Hepatocyte (in vitro differentiated cells): Measurements from ENCODE around the gene ZNF385C.

ENCODE experiments used
- CTCF ChIP-seq: fragments of 200-600 bp; sonication (generic); IDR thresholded peaks from 2 replicates; pipeline ENCODE4 v1.5.1; 2016; ENCODE audit warnings: antibody characterized with exemption, mild to moderate bottlenecking; ENCODE audit not compliant: poor library complexity
- EZH2 ChIP-seq: fragments of 200-600 bp; sonication (generic); IDR thresholded peaks from 2 replicates; pipeline ENCODE4 v1.6.1; 2016; ENCODE audit warnings: antibody characterized with exemption, mild to moderate bottlenecking, borderline replicate concordance

DNA sequence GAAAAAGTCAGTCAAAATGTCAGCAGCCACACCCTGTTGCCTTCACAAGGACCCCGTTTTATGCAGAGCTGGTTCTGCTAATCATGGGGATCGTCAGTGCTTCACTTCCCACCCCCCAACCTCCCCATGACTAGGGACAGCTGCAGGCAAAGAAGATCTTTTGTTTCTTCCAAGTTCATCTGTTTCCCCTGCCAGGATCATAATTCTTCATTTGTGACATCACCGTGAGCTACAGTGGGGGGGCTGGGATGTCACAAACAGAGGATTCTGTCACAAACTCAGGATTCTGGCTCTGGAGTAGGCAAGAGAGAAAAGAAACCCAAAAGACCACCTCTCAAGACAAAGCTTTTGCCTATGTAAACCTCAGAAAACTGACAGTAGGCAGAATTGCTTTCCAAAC, 105.7 kb downstream of the ZNF385C start:
- TF ChIP-seq CTCF (no peak), EZH2 (no peak)
